HG02852 (cell line): ENCODE results near the gene KRTAP1-3.
"Not testable (repeated sequence)": the region's sequence is repeated elsewhere in the genome, so short reads cannot be mapped to it uniquely, and the experiment has no call there.

Experiments
- ATAC-seq: cut with Tn5 transposase; IDR thresholded peaks from one replicate; pipeline ENCODE4 v1.9.1; 2021; ENCODE audit warnings: mild to moderate bottlenecking, moderate library complexity; ENCODE audit not compliant: unreplicated experiment

The KRTAP1-3 gene, protein sequence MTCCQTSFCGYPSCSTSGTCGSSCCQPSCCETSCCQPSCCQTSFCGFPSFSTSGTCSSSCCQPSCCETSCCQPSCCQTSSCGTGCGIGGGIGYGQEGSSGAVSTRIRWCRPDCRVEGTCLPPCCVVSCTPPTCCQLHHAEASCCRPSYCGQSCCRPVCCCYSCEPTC

GRCh38 chr17:41034346-41034935, at the start of gene KRTAP1-3:
KRTAP1-3 (minus strand) TSS chr17:41034874; CDS start chr17:41034821, 53 bp downstream.
- ATAC-seq, result not testable (repeated sequence)

DNA sequence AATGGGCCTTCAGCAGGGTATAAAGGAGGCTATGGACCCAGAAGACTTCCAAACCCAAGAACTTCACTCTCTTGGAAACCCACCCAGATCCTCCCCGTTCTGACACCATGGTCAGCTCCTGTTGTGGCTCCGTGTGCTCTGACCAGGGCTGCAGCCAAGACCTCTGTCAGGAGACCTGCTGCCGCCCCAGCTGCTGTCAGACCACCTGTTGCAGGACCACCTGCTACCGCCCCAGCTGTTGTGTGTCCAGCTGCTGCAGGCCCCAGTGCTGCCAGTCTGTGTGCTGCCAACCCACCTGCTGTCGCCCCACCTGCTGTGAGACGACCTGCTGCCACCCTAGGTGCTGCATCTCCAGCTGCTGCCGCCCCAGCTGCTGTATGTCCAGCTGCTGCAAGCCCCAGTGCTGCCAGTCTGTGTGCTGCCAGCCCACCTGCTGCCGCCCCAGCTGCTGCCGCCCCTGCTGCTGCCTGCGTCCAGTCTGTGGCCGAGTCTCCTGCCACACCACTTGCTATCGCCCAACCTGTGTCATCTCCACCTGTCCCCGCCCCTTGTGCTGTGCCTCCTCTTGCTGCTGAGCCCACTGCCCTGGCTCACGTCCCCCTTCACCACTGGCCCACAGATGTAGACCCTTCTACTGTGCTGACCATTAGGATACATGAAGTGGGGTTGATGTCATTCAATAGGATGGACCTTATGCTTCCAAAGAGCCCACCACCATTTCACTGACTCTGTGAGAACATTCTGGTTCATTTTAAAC, 49.6 kb upstream of the KRTAP1-3 start, which contains the start of gene KRTAP4-7:
TSS of gene KRTAP4-7 (plus strand) at position 51 of the 757 bp plus-strand sequence. CDS start at position 108, 57 bp downstream.
- ATAC-seq, result not testable (repeated sequence)

DNA sequence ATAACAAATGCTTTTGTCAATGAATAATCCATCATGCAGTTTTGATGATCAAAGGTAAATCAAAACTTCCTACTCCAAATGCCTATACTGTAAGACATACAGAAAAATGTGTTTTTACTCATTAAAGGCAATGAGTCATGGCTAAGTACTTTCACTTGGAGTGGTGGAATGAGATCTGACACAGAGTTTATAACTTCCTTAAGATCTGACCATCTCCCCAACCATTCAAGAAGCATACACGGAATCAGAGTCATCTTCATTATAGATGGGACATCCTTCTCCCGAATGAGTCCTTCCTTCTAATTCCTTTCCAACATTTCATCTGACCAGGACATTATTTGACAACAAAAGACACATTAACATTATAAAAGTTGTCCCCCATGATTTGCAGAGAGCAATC, 48.8 kb upstream of the KRTAP1-3 start:
- ATAC-seq, result not testable (repeated sequence)

- no peak for ATAC-seq
Observed at GRCh38 chr17:41082626-41083025, 48.0 kb upstream of the KRTAP1-3 start.

GRCh38 chr17:41076788-41077187, 42.1 kb upstream of the KRTAP1-3 start:
- no peak for ATAC-seq

GRCh38 chr17:41073676-41074075, 39.0 kb upstream of the KRTAP1-3 start:
- no peak for ATAC-seq

- ATAC-seq, result no peak
Observed at GRCh38 chr17:41071606-41072360, 37.1 kb upstream of the KRTAP1-3 start.

- ATAC-seq, result no peak
Observed at GRCh38 chr17:41069031-41069430, 34.4 kb upstream of the KRTAP1-3 start.

DNA sequence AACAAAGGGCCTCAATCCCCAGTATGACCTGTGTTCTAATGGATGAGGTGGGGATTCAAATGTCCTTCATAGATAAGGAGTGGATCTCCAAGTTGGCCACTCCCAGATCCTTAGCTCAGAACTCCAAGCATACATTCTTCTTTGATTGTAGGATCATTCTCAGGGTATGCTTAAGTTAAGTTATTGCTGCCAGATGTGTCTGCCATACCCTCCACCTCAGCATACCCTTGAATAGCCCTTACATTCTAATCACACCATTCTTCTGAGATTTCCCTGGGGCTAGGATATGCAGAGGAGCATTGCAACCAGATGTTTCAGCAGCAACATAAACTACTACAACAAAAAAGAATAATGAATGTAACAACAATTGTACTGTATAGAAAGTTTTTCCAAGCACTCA, 32.6 kb upstream of the KRTAP1-3 start:
- ATAC-seq, result no peak

DNA sequence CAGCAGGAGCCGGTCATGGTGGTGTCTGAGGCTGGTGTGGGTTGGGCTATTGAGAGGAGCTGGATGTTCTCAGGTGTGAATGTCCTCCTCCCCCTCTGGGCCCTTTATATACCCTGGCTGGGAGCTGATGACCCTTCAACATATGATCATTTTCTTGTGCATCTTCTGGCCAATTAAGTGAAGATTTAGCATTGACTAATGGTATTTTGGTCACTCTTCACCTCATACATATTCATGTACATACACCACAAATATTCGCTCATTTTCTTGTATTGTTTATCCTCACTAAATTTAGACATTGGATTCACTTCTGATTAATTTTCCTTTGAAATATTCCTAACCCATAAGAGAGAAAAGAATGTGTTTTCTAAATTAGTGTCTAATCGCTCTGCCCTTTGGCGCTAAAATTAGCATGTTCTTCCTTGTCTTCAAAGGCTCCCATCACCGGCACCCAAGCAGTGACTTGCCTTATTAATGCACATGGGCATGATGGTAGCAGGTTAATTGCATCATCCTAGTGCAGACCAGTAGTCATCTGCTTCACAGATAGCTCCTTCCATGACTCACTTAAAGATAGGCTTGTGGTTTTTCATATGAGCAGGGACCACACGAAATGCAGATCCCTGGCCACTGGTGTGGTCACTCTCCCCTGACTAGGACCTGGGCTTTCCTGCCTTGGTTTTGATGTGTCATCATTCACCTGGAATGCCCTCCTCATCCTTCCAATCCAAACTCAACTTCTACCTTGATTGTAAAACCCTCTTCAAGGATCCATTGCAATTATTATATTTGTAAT, 31.4 kb upstream of the KRTAP1-3 start, which contains the start of gene KRTAP2-4:
TSS of gene KRTAP2-4 (minus strand) at position 51 of the 796 bp plus-strand sequence. CDS start at position 17, 34 bp downstream.
- no peak for ATAC-seq

DNA sequence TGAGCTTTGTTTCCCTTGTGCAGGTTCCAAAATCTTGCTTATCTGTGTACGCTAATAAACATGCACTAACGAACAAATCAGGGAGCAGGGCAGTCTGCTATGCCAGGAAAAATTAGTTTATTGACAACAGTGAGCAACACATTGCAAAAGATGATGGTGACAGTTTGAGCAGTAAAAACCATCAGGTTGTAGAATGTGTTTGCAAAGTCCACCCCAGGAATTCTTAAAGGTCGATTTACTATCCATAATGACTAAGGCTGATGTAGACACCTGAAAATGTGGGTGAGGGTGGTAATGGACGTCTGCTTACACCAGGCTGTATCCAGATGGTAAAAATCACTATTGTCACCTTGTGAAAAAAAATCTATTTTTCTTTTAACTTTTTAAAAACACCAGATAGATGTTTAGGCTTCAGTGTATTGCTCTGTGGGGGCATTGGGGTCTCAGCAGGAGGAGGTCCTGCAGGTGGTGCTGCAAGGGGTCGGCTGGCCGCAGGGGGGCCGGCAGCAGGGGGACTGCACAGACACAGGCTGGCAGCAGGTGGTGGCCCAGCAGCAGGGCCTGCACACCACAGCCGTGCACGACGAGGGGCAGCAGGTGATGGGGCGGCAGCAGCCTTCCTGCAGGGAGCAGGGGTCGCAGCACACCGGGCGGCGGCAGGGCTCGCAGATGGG, 30.5 kb upstream of the KRTAP1-3 start:
- ATAC-seq, result not testable (repeated sequence)

- ATAC-seq, result no peak
Observed at GRCh38 chr17:41064301-41064700, 29.6 kb upstream of the KRTAP1-3 start.

GRCh38 chr17:41063449-41063848, 28.8 kb upstream of the KRTAP1-3 start:
- no peak for ATAC-seq

- no peak for ATAC-seq
Observed at GRCh38 chr17:41061964-41062363, 27.3 kb upstream of the KRTAP1-3 start.

- no peak for ATAC-seq
Observed at GRCh38 chr17:41060052-41060604, 25.5 kb upstream of the KRTAP1-3 start, which contains the start of gene KRTAP2-3. KRTAP2-3 (minus strand) TSS chr17:41060114; CDS start chr17:41060050, 64 bp downstream.

DNA sequence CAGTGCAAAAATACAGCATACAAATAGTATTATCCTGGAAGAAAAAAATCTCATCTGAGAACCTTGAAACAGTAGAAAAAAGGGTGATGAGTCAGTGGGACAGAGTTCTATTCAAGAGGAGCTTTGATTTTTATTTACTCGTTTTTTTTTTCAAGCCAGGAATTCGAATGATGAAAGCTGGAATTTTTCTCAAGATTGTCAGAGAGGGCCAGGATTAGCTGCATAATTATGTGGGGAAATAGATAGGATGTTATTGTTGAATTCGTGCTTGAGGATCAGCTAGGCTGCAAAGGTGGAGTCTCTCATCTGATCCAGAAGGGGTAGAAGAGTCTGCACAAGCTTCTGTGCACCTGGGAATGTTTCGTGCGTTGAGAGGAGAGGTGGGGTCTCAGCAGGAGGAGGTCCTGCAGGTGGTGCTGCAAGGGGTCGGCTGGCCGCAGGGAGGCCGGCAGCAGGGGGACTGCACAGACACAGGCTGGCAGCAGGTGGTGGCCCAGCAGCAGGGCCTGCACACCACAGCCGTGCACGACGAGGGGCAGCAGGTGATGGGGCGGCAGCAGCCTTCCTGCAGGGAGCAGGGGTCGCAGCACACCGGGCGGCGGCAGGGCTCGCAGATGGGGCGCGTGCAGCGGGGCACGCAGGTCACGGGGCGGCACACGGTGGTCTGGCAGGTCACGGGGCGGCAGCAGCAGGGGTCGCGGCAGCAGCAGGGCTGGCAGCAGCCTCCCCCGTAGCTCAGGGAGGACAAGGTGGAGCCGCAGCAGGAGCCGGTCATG, 24.8 kb upstream of the KRTAP1-3 start:
- not testable (repeated sequence) for ATAC-seq

- no peak for ATAC-seq
Observed at GRCh38 chr17:41058741-41059140, 24.1 kb upstream of the KRTAP1-3 start.

- no peak for ATAC-seq
Observed at GRCh38 chr17:41057547-41057946, 22.9 kb upstream of the KRTAP1-3 start.
